ENCODE data around the gene TCF7.

Gene TCF7

GRCh38 chr5:134107779-134108178, 6.7 kb upstream of the TCF7 start:
- H3K36me3 ChIP-seq (ENCODE audit: low read length) = no peaks in the 10 kb centered on the region
- no peaks in the 10 kb centered on the region for H3F3A ChIP-seq (ENCODE audit: insufficient read depth)
- no peak overlapping the region for H3K9ac ChIP-seq (ENCODE audit: low read length)
- no peaks in the 10 kb centered on the region for H3K27me3 ChIP-seq (ENCODE audit: low read length)
- no peaks in the 10 kb centered on the region for H4K20me1 ChIP-seq (ENCODE audit: low read depth, low read length)
- H3K79me2 ChIP-seq (ENCODE audit: insufficient read depth, low read length) = no peaks in the 10 kb centered on the region
- no peaks in the 10 kb centered on the region for H3K9me3 ChIP-seq (ENCODE audit: insufficient read depth, low read length)
- no peak overlapping the region for H3K4me2 ChIP-seq (ENCODE audit: low read depth, low read length, poor library complexity, severe bottlenecking)
- H3K9me2 ChIP-seq (replicated peaks; ENCODE audit: insufficient read depth, low read length) = no peaks in the 10 kb centered on the region
- TF ChIP-seq EZH2phosphoT487 (conservative IDR thresholded peaks at IDR 0.05; ENCODE audit: low read length) = no peak
- TF ChIP-seq, protein P1, sequence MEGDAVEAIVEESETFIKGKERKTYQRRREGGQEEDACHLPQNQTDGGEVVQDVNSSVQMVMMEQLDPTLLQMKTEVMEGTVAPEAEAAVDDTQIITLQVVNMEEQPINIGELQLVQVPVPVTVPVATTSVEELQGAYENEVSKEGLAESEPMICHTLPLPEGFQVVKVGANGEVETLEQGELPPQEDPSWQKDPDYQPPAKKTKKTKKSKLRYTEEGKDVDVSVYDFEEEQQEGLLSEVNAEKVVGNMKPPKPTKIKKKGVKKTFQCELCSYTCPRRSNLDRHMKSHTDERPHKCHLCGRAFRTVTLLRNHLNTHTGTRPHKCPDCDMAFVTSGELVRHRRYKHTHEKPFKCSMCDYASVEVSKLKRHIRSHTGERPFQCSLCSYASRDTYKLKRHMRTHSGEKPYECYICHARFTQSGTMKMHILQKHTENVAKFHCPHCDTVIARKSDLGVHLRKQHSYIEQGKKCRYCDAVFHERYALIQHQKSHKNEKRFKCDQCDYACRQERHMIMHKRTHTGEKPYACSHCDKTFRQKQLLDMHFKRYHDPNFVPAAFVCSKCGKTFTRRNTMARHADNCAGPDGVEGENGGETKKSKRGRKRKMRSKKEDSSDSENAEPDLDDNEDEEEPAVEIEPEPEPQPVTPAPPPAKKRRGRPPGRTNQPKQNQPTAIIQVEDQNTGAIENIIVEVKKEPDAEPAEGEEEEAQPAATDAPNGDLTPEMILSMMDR (IDR thresholded peaks at IDR 0.05; ENCODE audit: insufficient read depth, low read length, poor library complexity, severe bottlenecking) = no peak
- no peak overlapping the region for H3K4me3 ChIP-seq (ENCODE audit: insufficient read depth, low read length, poor library complexity, severe bottlenecking)
- no peak overlapping the region for H2AFZ ChIP-seq (ENCODE audit: low read depth, low read length, severe bottlenecking)
- H3K27ac ChIP-seq (ENCODE audit: low read depth, low read length) = no peak overlapping the region

GRCh38 chr5:134110382-134110781, 4.1 kb upstream of the TCF7 start:
- H3K4me2 ChIP-seq (ENCODE audit: low read depth, low read length, poor library complexity, severe bottlenecking) = no peak overlapping the region
- no peaks in the 10 kb centered on the region for H4K20me1 ChIP-seq (ENCODE audit: low read depth, low read length)
- H3K79me2 ChIP-seq (ENCODE audit: insufficient read depth, low read length) = no peaks in the 10 kb centered on the region
- H2AFZ ChIP-seq (ENCODE audit: low read depth, low read length, severe bottlenecking) = no peak overlapping the region
- no peak overlapping the region for H3K4me3 ChIP-seq (ENCODE audit: insufficient read depth, low read length, poor library complexity, severe bottlenecking)
- H3K9me3 ChIP-seq (ENCODE audit: insufficient read depth, low read length) = no peaks in the 10 kb centered on the region
- H3K9ac ChIP-seq (ENCODE audit: low read length) = no peak overlapping the region
- no peaks in the 10 kb centered on the region for H3K9me2 ChIP-seq (replicated peaks; ENCODE audit: insufficient read depth, low read length)
- no peaks in the 10 kb centered on the region for H3K27me3 ChIP-seq (ENCODE audit: low read length)
- TF ChIP-seq, protein P1 (IDR thresholded peaks at IDR 0.05; ENCODE audit: insufficient read depth, low read length, poor library complexity, severe bottlenecking) = no peak
- TF ChIP-seq EZH2phosphoT487 (conservative IDR thresholded peaks at IDR 0.05; ENCODE audit: low read length) = no peak
- H3K36me3 ChIP-seq (ENCODE audit: low read length) = no peaks in the 10 kb centered on the region
- no peak overlapping the region for H3K27ac ChIP-seq (ENCODE audit: low read depth, low read length)
- no peaks in the 10 kb centered on the region for H3F3A ChIP-seq (ENCODE audit: insufficient read depth)

GRCh38 chr5:134111741-134112647, 2.5 kb upstream of the TCF7 start:
- no peaks in the 10 kb centered on the region for H3K27me3 ChIP-seq (ENCODE audit: low read length)
- no peaks in the 10 kb centered on the region for H3K9me2 ChIP-seq (replicated peaks; ENCODE audit: insufficient read depth, low read length)
- H3K79me2 ChIP-seq (ENCODE audit: insufficient read depth, low read length) = no peaks in the 10 kb centered on the region
- no peak overlapping the region for H3K4me3 ChIP-seq (ENCODE audit: insufficient read depth, low read length, poor library complexity, severe bottlenecking)
- H3F3A ChIP-seq (ENCODE audit: insufficient read depth) = no peaks in the 10 kb centered on the region
- no peak overlapping the region for H3K27ac ChIP-seq (ENCODE audit: low read depth, low read length)
- no peak overlapping the region for H3K9ac ChIP-seq (ENCODE audit: low read length)
- no peaks in the 10 kb centered on the region for H3K9me3 ChIP-seq (ENCODE audit: insufficient read depth, low read length)
- H3K4me2 ChIP-seq (ENCODE audit: low read depth, low read length, poor library complexity, severe bottlenecking) = no peak overlapping the region
- no peaks in the 10 kb centered on the region for H3K36me3 ChIP-seq (ENCODE audit: low read length)
- TF ChIP-seq, protein P1 (IDR thresholded peaks at IDR 0.05; ENCODE audit: insufficient read depth, low read length, poor library complexity, severe bottlenecking) = no peak
- no peak for TF ChIP-seq EZH2phosphoT487 (conservative IDR thresholded peaks at IDR 0.05; ENCODE audit: low read length)
- H2AFZ ChIP-seq (ENCODE audit: low read depth, low read length, severe bottlenecking) = no peak overlapping the region
- no peaks in the 10 kb centered on the region for H4K20me1 ChIP-seq (ENCODE audit: low read depth, low read length)

Measured in SU-DHL-6 (cell line).